Left forelimb (tissue), 1 donor: ENCODE data around the gene COPG2.
"Not testable (repeated sequence)": the region's sequence is repeated elsewhere in the genome, so short reads cannot be mapped to it uniquely, and the experiment has no call there.

Experiments
- DNase-seq: peaks from one replicate; pipeline ENCODE4 v3.0.0-alpha.2; 2018; ENCODE audit warnings: low spot score

Gene COPG2

GRCh38 chr7:130566168-130566897 is 102.2 kb downstream of the COPG2 start:
- DNase-seq, result no peak

- DNase-seq, result no peak
Observed at GRCh38 chr7:130560972-130561371, 107.6 kb downstream of the COPG2 start.

GRCh38 chr7:130559184-130559583 is 109.4 kb downstream of the COPG2 start:
- DNase-seq, result no peak

- no peak for DNase-seq
Observed at GRCh38 chr7:130554481-130554880, 114.1 kb downstream of the COPG2 start.

GRCh38 chr7:130553398-130554029 is 115.0 kb downstream of the COPG2 start:
- DNase-seq, result no peak

- DNase-seq, result no peak
Observed at GRCh38 chr7:130544356-130544755, 124.2 kb downstream of the COPG2 start.

GRCh38 chr7:130543487-130544010 is 125.0 kb downstream of the COPG2 start:
- no peak for DNase-seq

- not testable (repeated sequence) for DNase-seq
Observed at GRCh38 chr7:130542297-130542696, 126.3 kb downstream of the COPG2 start.

- DNase-seq, result not testable (repeated sequence)
Observed at GRCh38 chr7:130541287-130541686, 127.3 kb downstream of the COPG2 start.

- DNase-seq, result not testable (repeated sequence)
Observed at GRCh38 chr7:130537894-130538293, 130.7 kb downstream of the COPG2 start.

- no peak for DNase-seq
Observed at GRCh38 chr7:130529417-130529816, 139.1 kb downstream of the COPG2 start.

- not testable (repeated sequence) for DNase-seq
Observed at GRCh38 chr7:130527752-130528355, 140.7 kb downstream of the COPG2 start.

- DNase-seq, result peak; percentile 9
Observed at GRCh38 chr7:130524628-130525027, 143.9 kb downstream of the COPG2 start.

- peak; percentile 31 for DNase-seq
Observed at GRCh38 chr7:130523519-130524125, 144.9 kb downstream of the COPG2 start.

GRCh38 chr7:130521258-130521951 is 147.1 kb downstream of the COPG2 start:
- DNase-seq, result peak; percentile 9

- peak; percentile 28 for DNase-seq
Observed at GRCh38 chr7:130515315-130516040, 153.1 kb downstream of the COPG2 start.

GRCh38 chr7:130513447-130513846 is 155.1 kb downstream of the COPG2 start:
- no peak for DNase-seq

- DNase-seq, result not testable (repeated sequence)
Observed at GRCh38 chr7:130512038-130512437, 156.5 kb downstream of the COPG2 start.

GRCh38 chr7:130506358-130506757 is 162.2 kb downstream of the COPG2 start:
- DNase-seq, result peak; percentile 20

GRCh38 chr7:130505753-130506152 is 162.8 kb downstream of the COPG2 start:
- DNase-seq, result peak; percentile 5

- peak; percentile 8 for DNase-seq
Observed at GRCh38 chr7:130500910-130501309, 167.6 kb downstream of the COPG2 start.
